Thoracic aorta (tissue), 2 donors: ENCODE measurements around the gene KAT6B. TPM values are rescaled to one million over a fixed set of nuclear protein-coding genes. Genes with fewer than 3 reads are reported as not detected.
"Not testable (repeated sequence)": the region's sequence is repeated elsewhere in the genome, so short reads cannot be mapped to it uniquely, and the experiment has no call there.

Source experiments
- ATAC-seq: fragments of 150-250 bp; one replicate; pipeline ENCODE4 v1.8.0; 2017; ENCODE audit warnings: low read depth; ENCODE audit not compliant: insufficient number of reproducible peaks, low FRiP score
- DNase-seq: peaks from one replicate; pipeline ENCODE4 v3.0.0-alpha.2; 2020; ENCODE audit warnings: low spot score
- H3K27ac ChIP-seq, 2 donors: fragments of 200-600 bp; sonication (generic); 1 replicate in 1 of 2; 2 replicates in 1 of 2; pipeline ENCODE4 v1.5.1; 2016; ENCODE audit warnings: mild to moderate bottlenecking in 2 of 2, moderate library complexity in 2 of 2
- H3K27me3 ChIP-seq: fragments of 200-600 bp; sonication (generic); replicated peaks from 2 replicates; pipeline ENCODE4 v1.6.0; 2016; ENCODE audit warnings: mild to moderate bottlenecking; ENCODE audit not compliant: insufficient read depth
- H3K36me3 ChIP-seq: fragments of 200-600 bp; sonication (generic); one replicate; pipeline ENCODE4 v1.5.1; 2016
- H3K4me1 ChIP-seq, 2 donors: fragments of 200-600 bp; sonication (generic); 1 replicate in 1 of 2; 2 replicates in 1 of 2; pipeline versions ENCODE4 v1.5.1 to v1.6.0; 2016; ENCODE audit warnings: low read depth in 2 of 2, mild to moderate bottlenecking in 1 of 2; ENCODE audit not compliant: control insufficient read depth in 1 of 2
- H3K4me3 ChIP-seq: fragments of 200-600 bp; sonication (generic); 2 replicates; pipeline ENCODE4 v1.5.1; 2016; ENCODE audit warnings: mild to moderate bottlenecking
- H3K9me3 ChIP-seq: fragments of 200-600 bp; sonication (generic); 2 replicates; pipeline ENCODE4 v1.5.1; 2016
- CTCF ChIP-seq: fragments of 200-600 bp; sonication (generic); IDR thresholded peaks from one replicate; pipeline ENCODE4 v1.5.1; 2019; ENCODE audit warnings: antibody characterized with exemption
- total RNA-seq, 2 donors: library from RNA; depleted of rRNA; stranded (reverse); fragments of >200 nt; gene quantifications; one replicate each; pipeline versions ENCODE4 v1.1.0 to v1.2.3, GENCODE V29; 2016

The KAT6B gene
- total RNA-seq, 2 donors from 2014 or later = 38.4 to 46.9 TPM

GRCh38 chr10:74873803-74874454 is 47.5 kb downstream of the KAT6B start:
- Histone ChIP-seq H3K36me3 (no peaks in the 10 kb centered on the region), H3K27ac (no peak overlapping the region), H3K27me3 (no peaks in the 10 kb centered on the region), H3K4me3 (no peak overlapping the region), H3K4me1 (peaks cover 0 to 20% of the 10 kb centered on the region in 2 donors), H3K9me3 (no peaks in the 10 kb centered on the region)
- ATAC-seq (no peak), DNase-seq (no peak)
- no peak for TF ChIP-seq CTCF

GRCh38 chr10:74874649-74875048 is 48.2 kb downstream of the KAT6B start:
- Histone ChIP-seq H3K9me3 (no peaks in the 10 kb centered on the region), H3K27me3 (no peaks in the 10 kb centered on the region), H3K27ac (no peak overlapping the region), H3K36me3 (no peaks in the 10 kb centered on the region), H3K4me3 (no peak overlapping the region), H3K4me1 (peaks cover 0 to 20% of the 10 kb centered on the region in 2 donors)
- TF ChIP-seq CTCF = no peak
- DNase-seq = no peak
- ATAC-seq = no peak

- no peak for TF ChIP-seq CTCF
- Histone ChIP-seq H3K27me3 (no peaks in the 10 kb centered on the region), H3K4me3 (no peak overlapping the region), H3K36me3 (no peaks in the 10 kb centered on the region), H3K27ac (no peak overlapping the region), H3K9me3 (no peaks in the 10 kb centered on the region), H3K4me1 (peaks cover 0 to 20% of the 10 kb centered on the region in 2 donors)
- no peak for DNase-seq
- ATAC-seq = no peak
These were observed 48.7 kb downstream of the KAT6B start for GRCh38 chr10:74875068-74875467.

GRCh38 chr10:74875966-74876365 is 49.6 kb downstream of the KAT6B start:
- no peak for TF ChIP-seq CTCF
- Histone ChIP-seq H3K36me3 (no peaks in the 10 kb centered on the region), H3K4me3 (no peak overlapping the region), H3K4me1 (peaks cover 0 to 20% of the 10 kb centered on the region in 2 donors), H3K27me3 (no peaks in the 10 kb centered on the region), H3K9me3 (no peaks in the 10 kb centered on the region), H3K27ac (no peak overlapping the region)
- ATAC-seq (no peak), DNase-seq (no peak)

GRCh38 chr10:74877054-74877453 is 50.7 kb downstream of the KAT6B start:
- DNase-seq, ATAC-seq, H3K36me3 ChIP-seq, H3K9me3 ChIP-seq, H3K27ac ChIP-seq, H3K4me3 ChIP-seq, H3K27me3 ChIP-seq: not testable (repeated sequence)
- H3K4me1 ChIP-seq = peaks cover 0 to 20% of the 10 kb centered on the region in 2 donors

GRCh38 chr10:74877898-74878297 is 51.5 kb downstream of the KAT6B start:
- no peaks in the 10 kb centered on the region for H3K36me3 ChIP-seq
- no peaks in the 10 kb centered on the region for H3K9me3 ChIP-seq
- no peak for ATAC-seq
- TF ChIP-seq CTCF = no peak
- H3K4me1 ChIP-seq = peaks cover 0 to 20% of the 10 kb centered on the region in 2 donors
- no peak overlapping the region for H3K4me3 ChIP-seq
- no peak overlapping the region for H3K27ac ChIP-seq
- H3K27me3 ChIP-seq = no peaks in the 10 kb centered on the region
- DNase-seq = no peak
